ENCODE results near the gene HYAL3. TPM values are rescaled to one million over a fixed set of nuclear protein-coding genes. Genes with fewer than 3 reads are reported as not detected.

The HYAL3 gene
- total RNA-seq, 2 donors from 2014 or later = 4.1 to 10.7 TPM

DNA sequence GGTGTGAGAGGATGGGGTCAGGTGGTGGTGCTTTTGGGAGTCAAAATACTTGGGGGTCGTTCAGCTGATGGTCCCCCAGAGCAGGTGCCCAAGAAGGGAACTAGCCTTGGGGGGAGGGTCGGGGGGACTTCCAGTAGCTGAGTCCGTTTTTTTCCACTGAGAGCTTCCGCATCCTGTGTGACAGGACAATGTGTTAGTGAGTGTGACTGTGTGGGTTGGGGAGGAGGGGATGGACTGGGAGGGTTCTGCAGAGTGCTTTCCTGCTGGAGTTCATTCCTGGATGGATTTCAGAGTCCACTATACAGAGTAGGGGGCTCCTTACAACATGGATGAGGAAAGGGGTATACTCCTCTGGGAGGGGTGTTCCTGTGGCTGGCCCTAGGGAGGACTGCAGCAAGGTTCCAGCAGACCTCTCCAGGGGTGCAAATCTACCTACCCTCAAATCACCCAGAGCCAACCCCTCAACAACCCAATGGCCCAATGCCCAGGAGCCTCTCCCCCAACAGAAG, 23.9 kb upstream of the HYAL3 start:
- H3K4me1 ChIP-seq (replicated peaks) = peaks cover 20% of the 10 kb centered on the region
- no peak overlapping the region for H3K4me3 ChIP-seq
- H3K36me3 ChIP-seq = no peaks in the 10 kb centered on the region
- no peak for DNase-seq (ENCODE audit: low spot score)
- H3K27ac ChIP-seq = peak overlapping the region; percentile 88 to 95
- 39% methylated on average over 4 of the region's 4 CpGs for WGBS
- TF ChIP-seq POLR2AphosphoS5 (IDR thresholded peaks at IDR 0.05) (no peak), POLR2A (IDR thresholded peaks at IDR 0.05) (no peak)
- TF ChIP-seq, protein P1, sequence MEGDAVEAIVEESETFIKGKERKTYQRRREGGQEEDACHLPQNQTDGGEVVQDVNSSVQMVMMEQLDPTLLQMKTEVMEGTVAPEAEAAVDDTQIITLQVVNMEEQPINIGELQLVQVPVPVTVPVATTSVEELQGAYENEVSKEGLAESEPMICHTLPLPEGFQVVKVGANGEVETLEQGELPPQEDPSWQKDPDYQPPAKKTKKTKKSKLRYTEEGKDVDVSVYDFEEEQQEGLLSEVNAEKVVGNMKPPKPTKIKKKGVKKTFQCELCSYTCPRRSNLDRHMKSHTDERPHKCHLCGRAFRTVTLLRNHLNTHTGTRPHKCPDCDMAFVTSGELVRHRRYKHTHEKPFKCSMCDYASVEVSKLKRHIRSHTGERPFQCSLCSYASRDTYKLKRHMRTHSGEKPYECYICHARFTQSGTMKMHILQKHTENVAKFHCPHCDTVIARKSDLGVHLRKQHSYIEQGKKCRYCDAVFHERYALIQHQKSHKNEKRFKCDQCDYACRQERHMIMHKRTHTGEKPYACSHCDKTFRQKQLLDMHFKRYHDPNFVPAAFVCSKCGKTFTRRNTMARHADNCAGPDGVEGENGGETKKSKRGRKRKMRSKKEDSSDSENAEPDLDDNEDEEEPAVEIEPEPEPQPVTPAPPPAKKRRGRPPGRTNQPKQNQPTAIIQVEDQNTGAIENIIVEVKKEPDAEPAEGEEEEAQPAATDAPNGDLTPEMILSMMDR (IDR thresholded peaks at IDR 0.05) = no peak
- H3K27me3 ChIP-seq (replicated peaks; ENCODE audit: insufficient read depth) = no peaks in the 10 kb centered on the region
- intact Hi-C loops (cut with DNase I) = loop anchor here (2.0 to 5.0 kb wide), 2 partner anchors 62 to 86 kb away; partner anchors contain the start of gene GNAI2
- no peaks in the 10 kb centered on the region for H3K9me3 ChIP-seq

DNA sequence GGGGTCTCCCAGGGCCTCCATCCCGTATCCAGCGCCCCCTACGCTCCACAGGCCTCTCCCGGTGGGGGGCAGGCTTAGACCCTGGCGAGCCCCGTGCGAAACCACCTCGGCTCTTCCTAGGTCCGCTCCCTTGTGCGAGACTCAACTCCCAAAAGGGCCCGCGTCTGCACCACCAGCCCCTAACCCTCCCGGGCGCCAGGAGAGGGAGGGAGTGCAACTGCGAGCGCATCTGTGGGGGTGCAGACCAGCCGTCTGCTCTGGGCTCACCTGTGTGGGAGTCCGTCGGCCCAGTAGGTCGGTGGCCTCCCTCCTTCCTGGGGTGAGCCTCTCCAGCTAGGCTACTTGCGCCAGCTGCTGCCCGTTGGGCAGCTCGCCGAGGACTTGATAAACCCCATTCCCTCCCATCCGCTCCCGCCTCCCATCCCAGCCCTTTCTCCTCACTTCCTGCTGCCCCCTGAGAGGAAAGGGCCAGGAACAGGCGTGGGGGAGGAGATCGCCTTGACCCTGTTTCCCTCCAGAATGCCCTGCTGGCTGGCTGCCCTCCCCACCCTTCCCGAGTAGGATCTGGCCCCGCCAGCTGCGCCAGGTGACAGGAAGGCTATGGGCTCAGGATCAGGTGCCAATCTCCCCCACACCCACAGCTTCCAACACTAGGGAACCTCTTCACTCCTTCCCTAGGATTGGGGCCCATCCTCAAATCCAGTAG, 23.3 kb upstream of the HYAL3 start, which contains the start of gene HYAL2:
HYAL2 (minus strand) TSS at position 360 of the 706 bp plus-strand sequence. CDS start 2,256 bp downstream, outside the sequence.
- no peaks in the 10 kb centered on the region for H3K9me3 ChIP-seq
- no peaks in the 10 kb centered on the region for H3K36me3 ChIP-seq
- no peaks in the 10 kb centered on the region for H3K27me3 ChIP-seq (replicated peaks; ENCODE audit: insufficient read depth)
- WGBS = 31% methylated on average over 31 of the region's 31 CpGs
- no peak for TF ChIP-seq POLR2AphosphoS5 (IDR thresholded peaks at IDR 0.05)
- no peak for TF ChIP-seq POLR2A (IDR thresholded peaks at IDR 0.05)
- TF ChIP-seq, protein P1 (IDR thresholded peaks at IDR 0.05) = no peak
- no peak for DNase-seq (ENCODE audit: low spot score)
- peak within 1 kb of the TSS; percentile 48 to 68 for H3K4me3 ChIP-seq
- peaks cover 26% of the 10 kb centered on the region for H3K4me1 ChIP-seq (replicated peaks)
- intact Hi-C loops (cut with DNase I) = loop anchor here (2.0 to 5.0 kb wide), 2 partner anchors 62 to 85 kb away; partner anchors contain the start of gene GNAI2
- peak within 1 kb of the TSS; percentile 88 to 95 for H3K27ac ChIP-seq

DNA sequence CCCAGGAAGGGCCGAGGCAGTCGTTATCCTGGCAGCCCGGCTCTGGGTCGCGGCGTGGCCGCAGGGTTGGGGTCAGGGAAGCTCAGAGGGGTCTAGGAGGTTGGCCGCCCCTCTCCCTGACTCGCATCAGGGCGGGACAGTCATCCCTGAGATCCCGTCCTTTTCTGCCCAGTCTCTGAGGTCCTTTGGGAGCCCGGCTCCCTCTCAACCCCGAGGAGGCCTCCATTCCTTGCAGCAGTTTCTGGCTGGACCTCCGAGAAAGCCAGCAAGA, 22.8 kb upstream of the HYAL3 start:
- no peak for TF ChIP-seq POLR2A (IDR thresholded peaks at IDR 0.05)
- TF ChIP-seq, protein P1 (IDR thresholded peaks at IDR 0.05) = no peak
- TF ChIP-seq POLR2AphosphoS5 (IDR thresholded peaks at IDR 0.05) = no peak
- Histone ChIP-seq H3K27me3 (replicated peaks; ENCODE audit: insufficient read depth) (no peaks in the 10 kb centered on the region), H3K4me3 (peak overlapping the region; percentile 48 to 68), H3K4me1 (replicated peaks) (peaks cover 26% of the 10 kb centered on the region), H3K9me3 (no peaks in the 10 kb centered on the region), H3K36me3 (no peaks in the 10 kb centered on the region), H3K27ac (peak overlapping the region; percentile 88 to 95)
- WGBS = 20% methylated on average over 9 of the region's 14 CpGs
- no peak for DNase-seq (ENCODE audit: low spot score)
- intact Hi-C loops (cut with DNase I) = loop anchor here (2.0 to 5.0 kb wide), 2 partner anchors 61 to 85 kb away; partner anchors contain the start of gene GNAI2

DNA sequence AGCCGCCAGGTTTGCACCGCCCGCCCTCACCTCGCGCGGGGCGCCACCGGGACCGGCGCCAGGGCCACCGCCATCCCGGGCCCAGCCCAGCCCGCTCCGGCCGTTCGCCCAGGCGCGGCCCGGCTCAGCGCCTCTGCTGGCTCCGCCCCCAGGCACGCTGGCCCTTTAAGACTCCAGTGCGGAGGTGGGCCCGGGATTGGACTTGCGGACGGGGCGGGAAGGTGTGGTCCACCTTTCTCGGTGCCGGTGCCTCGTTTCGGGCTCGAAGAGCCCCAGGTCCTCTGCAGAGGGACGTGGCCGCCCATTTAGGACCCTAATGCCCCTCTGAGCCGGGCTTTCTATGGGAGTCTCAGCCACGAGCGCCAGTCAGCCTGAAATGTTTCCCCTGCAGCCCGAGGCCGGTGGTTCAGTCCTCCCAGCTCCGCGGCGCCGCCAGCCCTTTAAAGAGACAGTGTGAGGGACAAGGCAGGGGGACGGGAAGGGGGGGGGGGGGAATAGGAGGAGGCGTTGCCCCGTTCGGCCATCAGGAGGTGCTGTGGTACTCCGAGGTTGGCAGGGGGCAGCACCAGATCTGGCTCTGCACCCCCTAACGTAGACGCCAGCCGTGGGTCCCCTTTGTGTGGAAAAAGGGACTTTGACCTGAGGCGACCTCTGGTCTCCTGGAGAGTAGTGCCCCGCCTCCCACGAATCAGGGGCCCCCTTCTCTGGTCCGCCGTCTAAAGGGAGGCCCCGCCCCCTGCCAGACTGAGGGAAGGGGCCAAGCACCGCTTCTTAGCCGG, 22.3 kb upstream of the HYAL3 start:
- Histone ChIP-seq H3K36me3 (no peaks in the 10 kb centered on the region), H3K27me3 (replicated peaks; ENCODE audit: insufficient read depth) (no peaks in the 10 kb centered on the region), H3K4me3 (peak overlapping the region; percentile 48 to 68), H3K27ac (peak overlapping the region; percentile 88 to 95), H3K4me1 (replicated peaks) (peaks cover 27% of the 10 kb centered on the region), H3K9me3 (no peaks in the 10 kb centered on the region)
- intact Hi-C loops (cut with DNase I) = loop anchor here (2.0 to 5.0 kb wide), 2 partner anchors 61 to 84 kb away; partner anchors contain the start of gene GNAI2
- 2% methylated on average over 45 of the region's 59 CpGs for WGBS
- TF ChIP-seq, protein P1 (IDR thresholded peaks at IDR 0.05) = peak in 2 of 4 experiments; percentile 21 to 66
- TF ChIP-seq POLR2A (IDR thresholded peaks at IDR 0.05) = no peak
- peak; percentile 73 for TF ChIP-seq POLR2AphosphoS5 (IDR thresholded peaks at IDR 0.05)
- peak; percentile 84 for DNase-seq (ENCODE audit: low spot score)

Measured in prostate gland (tissue), 2 donors.